ENCODE data around the gene ANKMY1.
"Not testable (repeated sequence)": the region's sequence is repeated elsewhere in the genome, so short reads cannot be mapped to it uniquely, and the experiment has no call there.

The ANKMY1 gene

DNA sequence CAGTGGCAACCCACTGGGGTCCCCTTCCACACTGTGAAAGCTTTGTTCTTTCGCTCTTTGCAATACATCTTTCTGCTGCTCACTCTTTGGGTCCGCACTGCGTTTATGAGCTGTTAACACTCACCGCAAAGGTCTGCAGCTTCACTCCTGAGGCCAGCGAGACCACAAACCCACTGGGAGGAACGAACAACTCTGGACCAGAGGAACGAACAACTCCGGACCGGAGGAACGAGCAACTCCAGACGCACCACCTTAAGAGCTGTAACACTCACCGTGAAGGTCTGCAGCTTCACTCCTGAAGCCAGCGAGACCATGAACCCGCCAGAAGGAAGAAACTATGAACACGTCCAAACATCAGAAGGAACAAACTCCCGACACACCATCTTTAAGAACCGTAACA, 18.7 kb downstream of the ANKMY1 start:
- DNase-seq: not testable (repeated sequence)

DNA sequence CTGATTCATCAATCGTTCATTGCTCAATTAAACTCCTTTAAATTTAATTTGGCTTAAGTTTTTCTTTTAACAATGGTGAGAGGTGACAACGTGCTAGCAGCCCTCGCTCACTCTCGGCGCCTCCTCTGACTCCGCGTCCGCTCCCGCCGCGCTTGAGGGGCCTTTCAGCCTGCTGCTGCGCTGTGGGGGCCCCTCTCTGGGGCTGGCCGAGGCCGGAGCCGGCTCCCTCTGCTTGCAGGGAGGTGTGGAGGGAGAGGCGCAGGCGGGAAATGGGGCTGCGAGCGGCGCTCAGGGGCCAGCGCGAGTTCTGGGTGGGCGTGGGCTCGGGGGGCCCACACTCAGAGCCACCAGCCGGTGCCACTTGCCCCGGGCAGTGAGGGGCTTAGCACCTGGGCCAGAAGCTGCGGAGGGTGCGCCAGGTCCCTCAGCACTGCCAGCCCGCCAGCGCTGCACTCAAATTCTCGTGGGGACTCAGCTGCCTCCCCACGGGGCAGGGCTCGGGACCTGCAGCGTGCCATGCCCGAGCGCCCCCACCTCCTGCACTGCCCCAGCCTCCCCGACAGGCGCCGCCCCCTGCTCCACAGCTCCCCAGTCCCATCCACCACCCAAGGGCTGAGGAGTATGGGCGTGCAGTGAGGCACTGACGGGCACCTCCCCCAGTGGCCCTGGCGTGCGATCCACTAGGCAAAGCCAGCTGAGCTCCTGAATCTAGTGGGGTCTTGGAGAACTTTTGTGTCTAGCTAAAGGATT, 19.6 kb downstream of the ANKMY1 start:
- DNase-seq: no peak

DNA sequence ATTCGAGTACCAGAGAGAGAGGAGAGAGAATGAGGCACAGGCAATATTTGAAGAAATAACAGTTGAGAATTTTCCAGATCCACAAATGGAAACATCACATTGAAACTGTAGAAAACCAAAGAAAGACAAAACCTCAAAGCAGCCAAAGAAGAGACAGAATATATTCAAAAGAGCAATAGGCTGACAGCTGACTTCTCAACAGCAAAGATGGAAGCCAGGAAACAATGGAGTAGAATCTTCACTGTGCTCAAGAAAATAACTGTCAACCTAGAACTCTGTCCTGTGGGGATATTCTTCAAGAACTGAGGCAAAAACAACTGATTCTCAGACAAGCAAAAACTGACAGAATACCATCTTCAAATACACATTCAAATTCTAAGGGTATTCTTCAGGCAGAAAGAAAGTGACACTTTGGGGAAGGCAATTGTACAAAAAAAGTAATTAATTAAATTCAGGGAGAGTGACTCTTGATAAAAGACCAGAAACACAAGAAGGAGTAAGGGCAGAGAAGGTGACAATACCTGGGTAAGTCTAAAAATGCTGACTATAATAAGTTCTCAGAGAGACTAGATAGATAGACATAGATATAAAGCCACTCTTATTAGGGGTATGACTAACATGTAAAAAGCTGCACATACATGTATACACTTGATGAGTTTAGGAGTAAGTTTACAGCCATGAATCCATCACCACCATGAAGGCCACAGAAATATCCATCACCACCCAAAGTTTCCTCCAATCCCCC, 25.6 kb downstream of the ANKMY1 start:
- no peak for DNase-seq

DNA sequence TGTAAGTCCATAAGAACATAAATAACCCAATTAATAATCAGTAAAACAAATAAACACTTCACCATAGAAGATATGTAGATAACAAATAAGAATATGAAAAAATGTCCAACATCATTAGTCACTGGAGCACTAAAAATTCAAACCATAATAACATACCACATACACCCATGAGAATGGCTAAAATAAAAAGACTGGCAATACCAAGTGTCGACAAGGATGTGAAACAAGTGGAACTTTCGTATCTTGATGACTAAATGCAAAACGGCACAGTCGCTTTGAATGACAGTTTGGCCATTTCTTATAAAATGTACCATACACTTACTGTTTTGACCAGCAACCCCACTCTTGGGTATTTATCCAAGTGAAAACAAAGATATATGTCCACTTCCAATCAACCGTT, 26.8 kb downstream of the ANKMY1 start:
- DNase-seq: no peak

DNA sequence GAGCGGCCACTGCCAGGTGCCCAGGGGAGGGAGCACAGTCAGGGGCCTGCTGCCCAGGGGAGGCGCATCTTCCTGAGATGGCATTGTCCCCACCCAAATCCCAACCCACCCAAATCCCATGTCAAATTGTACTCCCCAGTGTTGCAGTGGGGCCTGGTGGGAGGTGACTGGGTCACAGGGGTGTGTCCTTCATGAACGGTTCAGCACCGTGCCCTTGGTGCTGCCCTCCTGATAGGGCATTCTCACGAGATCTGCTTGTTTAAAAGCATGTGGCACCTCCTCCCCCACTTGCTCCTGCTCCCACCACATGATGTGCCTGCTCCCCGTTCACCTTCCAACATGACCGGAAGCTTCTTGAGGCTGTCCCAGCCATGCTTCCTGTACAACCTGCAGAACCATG, 27.6 kb downstream of the ANKMY1 start:
- DNase-seq: no peak

DNA sequence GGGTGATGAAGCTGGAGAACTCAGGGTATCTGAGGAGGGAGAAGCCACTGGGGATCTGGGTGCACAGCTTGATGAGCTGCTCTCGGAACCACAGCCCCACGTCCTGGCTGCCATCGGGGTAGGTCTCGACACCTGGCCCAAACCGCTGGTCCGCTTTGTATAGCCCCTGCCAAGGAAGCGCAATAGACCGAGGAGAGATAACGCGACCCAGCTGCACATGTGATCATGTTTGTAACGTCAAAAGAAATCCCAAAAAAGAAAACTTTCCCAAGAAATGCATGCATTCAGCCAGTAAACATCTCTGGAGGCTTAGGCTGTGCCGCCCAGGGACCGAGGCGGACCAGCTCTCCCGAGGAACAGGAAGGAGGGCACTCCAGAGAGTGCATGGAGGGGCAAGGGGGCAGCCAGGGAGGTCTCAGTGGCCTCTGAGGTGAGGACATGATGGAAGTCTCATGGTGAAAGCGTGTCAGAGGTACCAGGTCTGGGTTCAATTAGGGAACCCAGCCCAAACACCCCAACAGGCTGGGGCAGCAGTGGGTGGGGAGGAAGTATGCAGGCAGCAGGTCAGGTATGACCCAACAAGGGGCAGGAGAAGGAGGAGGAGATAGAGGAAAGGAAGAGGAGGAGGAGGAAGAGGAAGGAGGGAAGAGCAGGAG, 28.3 kb downstream of the ANKMY1 start:
- DNase-seq: no peak

DNA sequence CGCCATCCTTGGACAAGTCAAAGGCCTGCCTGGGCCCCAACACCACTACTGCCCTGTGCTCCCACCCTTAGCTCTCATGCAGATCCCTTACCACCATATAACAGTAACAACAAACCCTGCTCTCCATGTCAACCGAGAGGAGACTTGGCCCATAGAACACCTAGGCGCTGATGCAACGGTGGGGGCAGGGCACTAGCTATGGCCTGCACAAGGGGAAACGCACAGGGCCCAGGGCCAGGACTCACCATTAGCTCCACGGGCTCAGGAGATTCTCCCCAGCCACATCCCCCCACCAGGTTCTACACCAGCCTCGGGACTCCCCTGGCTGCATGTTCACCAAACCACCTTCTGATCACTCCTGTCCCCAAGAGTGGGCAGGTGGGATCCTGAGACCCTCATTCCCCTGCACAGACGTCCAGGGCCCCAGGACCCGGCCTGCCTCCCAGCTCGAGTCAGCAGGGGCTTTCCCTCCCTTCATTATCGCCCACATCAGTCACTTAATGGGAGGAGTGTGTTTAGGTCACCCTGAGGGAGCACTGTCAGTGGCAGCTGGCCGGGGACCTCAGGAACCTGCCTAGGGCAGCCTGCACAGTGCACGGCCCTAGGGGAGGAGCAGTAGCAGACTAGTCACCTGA, 29.3 kb downstream of the ANKMY1 start:
- DNase-seq: no peak

DNA sequence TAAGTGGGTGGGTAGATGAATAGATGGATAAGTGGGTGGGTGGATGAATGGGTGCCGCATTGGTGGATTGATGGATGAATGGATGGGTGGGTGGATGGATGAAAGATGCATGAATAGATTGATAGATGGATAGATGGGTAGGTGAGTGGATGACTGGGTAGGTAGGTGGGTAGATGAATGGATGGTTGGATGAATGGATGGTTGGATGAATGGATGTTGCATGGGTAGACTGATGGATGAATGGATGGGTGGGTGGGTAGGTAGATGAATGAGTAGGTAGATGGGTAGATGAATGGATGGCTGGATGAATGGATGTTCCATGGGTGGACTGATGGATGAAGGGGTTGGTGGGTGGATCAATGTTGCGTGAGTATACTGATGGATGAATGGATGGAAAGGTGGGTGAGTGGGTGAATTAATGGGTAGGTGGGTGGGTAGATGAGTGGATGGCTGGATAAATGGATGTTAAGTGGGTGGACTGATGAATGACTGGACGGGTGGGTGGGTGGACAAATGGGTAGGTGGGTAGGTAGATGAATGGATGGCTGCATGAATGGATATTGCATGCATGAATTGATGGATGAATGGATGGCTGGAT, 30.5 kb downstream of the ANKMY1 start:
- no peak for DNase-seq

DNA sequence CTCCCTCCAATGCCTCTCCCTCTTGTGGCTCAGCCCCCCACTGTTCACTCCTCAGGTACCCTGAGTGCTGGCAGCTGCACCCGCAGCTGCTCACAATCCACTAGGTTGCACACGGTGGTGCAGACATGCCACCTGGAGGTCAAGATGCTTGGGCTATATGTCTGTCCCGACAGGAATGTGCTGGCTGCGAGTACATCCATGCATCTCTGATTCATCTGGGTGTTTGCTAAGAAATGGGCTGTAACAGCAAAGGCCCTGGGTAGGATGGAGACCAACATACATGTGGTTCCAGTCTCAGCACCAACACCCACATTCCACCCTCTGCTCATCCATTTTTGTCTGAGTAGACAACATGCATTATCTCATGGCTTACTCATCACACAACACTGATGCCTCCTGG, 31.3 kb downstream of the ANKMY1 start:
- DNase-seq: no peak

DNA sequence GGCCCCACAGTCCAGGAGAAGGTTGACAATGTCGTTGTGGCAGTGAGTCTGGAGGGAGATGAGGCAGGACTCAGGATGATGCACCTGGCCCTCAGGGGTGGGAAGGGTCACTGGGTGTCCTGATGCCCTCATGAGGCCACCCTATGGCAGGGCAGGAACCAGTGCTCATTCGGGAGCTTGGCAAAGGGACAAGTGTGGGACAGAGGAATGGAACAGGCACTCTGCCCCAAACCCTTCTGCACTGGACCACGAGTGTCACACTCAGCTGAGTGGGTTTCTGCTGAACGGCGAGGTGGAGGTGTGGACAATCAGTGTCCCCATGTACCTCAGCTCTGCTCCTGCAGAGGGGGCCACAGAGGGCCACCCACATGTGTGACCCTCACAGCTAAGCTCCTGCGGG, 32.0 kb downstream of the ANKMY1 start:
- DNase-seq: no peak

DNA sequence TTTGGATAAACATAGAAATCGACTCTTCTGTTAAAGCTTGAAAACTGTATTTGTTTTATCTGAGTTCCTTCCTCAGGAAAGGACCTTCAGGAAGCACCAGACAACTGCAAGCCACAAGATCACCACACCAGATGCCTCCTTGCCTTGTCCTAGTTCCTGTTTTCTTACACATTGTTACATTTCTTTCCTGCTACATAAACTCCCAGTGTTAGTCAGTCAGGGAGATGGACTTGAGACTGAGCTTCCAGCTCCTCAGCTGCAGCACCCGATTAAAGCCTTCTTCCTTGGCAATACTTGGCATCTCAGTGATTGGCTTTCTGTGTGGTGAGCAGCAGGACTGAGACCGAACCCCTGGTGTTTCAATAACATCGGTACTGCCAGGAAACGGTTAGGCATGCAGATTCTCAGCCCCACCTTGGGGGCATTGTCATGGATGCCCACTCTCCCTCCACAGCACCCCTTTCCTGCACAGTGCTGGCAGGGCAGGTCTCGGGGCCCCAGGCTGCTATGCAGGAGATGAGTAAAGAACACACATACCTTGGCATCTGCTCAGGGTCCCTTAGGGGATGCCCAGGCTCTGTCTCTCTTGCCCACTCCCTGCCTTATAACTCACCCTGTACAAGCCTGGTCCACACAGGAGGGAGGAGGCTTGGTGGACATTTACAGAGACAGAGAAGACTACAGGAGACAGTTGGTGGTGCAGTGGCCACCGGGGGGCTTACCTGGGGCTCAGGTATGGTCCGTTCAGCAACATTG, 32.6 kb downstream of the ANKMY1 start:
- DNase-seq: no peak

DNA sequence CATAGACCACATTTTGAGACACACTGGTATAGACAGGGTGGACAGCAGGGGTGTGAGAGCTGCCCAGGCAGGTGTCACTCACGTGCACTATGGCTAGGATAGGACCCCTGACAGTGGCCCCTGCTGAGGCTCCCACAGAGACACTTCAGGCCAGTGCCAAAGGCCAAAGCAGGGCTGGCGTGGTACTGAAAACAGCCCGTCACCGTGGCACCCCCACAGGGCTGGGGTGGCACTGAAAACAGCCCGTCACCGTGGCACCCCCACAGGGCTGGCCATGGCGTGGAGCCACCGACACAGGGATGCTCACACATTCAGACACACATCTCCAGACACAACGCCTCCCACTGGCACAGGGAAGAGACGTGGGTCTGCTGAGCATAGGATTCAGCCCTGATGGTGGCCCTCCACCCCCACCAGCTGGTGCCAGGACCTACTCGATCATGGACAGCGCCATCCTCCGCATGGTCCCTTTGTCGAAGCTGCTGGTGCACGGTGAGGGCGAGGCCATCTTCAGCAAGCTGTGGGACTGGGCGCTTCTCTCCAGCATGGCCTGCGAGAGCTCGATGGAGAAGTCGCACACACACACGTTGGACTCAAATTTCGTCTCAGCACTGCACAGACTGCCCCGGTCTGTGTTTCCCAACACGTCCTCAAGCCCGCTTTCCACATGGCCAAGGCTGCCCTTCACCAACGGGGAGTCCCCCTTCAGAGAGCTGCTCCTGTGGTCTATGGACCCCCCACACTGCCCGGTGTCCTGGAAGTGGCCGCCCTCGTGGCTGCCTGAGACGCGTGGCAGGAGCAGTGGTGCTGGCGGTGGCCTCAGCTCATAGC, 34.1 kb downstream of the ANKMY1 start:
- DNase-seq: no peak

DNA sequence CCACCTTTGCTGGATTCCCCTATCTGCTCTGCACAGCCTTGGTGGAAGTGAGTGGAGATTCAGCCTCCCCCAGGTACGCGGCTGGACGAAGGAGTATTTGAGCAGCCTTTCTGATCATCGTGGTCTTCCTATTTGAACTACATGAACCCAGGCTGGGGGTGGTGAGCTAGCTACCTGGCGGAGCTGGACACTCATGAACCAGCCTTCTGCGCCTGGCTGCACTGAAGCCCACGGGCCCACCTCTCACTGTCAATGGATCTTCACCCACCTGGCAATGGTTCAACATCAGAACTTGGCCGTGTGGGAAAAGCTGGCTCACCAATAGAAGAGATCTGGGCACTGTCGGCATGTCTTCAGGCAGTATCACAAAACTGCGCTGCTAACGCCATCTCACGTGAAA, 35.4 kb downstream of the ANKMY1 start:
- no peak for DNase-seq

DNA sequence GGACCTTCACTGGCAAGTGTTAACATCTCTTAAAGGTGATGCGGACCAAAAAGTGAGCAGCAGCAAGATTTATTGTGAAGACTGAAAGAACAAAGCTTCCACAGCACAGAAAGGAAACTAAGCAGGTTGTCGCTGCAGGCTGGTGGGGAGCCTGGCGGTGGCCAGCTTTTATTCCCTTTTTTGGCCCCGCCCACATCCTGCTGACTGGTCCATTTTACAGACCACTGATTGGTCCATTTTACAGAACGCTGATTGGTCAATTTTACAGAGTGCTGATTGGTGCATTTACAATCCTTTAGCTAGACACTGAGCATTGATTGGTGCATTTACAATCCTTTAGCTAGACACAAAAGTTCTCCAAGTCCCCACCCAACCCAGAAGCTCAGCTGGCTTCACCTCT, 35.9 kb downstream of the ANKMY1 start:
- DNase-seq: not testable (repeated sequence)

DNA sequence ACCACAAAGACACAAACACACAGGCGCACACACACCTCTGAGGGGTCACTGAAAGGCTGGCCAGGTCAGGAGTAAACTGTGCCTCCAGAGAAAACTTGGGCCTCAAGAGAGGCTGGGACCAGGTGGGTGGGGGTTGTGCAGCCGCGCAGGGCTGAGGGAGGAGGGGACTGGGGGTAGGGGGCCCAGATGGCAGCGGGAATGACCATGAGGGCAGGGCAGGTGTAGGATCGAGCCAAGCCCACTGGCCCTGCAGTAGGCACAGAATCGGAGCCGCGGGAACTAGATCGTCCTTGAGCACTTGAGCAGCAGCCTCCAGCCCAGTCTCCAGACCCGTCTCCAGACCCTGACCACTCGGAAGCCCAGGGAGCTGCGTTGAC, 36.8 kb downstream of the ANKMY1 start:
- no peak for DNase-seq

DNA sequence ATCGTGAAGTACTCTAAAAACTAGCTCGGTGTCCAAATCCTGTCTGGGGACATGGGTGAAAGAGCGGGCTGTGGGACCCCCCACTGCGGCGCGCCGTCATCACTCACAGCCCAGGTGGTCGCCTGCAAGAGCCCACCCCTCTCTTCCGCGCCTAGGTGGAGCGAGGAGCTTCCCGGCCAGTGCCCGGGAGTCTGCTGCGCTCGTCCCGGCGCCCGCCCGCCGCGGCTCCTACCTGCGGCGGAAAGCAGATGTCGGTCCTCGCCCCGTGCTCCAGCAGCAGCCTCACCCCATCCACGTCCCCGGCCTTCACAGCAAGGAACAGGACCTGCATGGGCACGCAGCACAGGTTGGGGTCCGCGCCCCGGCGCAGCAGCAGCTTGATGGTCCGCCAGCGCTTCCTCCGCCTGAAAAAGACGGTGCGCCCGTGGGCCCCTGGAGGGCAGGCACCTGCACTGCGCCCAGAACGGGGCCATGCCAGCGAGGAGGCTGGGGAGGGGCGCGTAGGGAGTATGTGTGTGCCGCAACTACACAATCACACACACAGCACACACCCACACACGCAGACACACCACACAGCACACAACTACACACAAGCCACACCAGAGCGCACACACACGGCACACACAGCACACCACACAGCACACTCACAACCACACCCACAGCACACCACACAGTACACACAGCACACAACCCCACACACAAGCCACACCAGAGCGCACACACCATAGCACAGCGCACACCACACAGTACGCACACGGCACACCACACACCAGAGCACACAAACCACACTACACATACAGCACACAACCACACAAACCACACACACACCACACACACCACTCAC, 37.4 kb downstream of the ANKMY1 start:
- DNase-seq: no peak

DNA sequence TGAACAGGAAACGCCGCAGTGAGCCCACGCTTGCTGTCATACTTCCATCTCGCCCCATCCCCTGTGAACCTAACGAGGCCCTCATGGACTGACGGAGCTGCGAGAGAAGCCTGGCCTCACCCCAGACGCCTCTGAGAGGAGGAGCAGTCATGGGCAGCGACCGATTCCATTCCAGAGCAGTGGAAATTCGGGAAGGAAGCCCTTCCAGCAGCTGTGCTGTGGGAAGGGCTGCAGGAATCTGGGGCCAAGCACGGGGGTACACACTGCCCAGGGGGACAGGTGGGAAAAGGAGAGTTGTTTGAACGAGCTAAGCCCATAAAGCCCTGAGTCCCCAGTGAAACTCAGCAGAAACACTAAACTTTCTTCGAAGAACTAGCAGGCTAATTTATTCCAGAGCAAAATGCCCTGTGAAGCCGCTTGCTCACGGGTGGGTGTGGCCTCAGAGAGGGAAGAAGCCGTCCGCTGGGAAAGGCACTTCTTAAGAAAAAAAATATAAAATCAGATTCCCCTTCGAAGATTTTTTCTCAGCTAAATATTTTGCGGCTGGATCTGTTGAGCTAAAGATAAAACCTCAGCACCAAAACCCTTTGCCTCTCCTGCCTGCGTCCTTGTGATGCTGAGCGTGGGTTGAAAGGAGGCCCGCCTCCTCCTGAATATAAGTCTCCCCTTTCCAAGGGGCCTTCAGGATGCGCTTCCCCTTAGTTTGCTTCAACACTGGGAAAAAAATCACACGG, 38.2 kb downstream of the ANKMY1 start:
- no peak for DNase-seq

DNA sequence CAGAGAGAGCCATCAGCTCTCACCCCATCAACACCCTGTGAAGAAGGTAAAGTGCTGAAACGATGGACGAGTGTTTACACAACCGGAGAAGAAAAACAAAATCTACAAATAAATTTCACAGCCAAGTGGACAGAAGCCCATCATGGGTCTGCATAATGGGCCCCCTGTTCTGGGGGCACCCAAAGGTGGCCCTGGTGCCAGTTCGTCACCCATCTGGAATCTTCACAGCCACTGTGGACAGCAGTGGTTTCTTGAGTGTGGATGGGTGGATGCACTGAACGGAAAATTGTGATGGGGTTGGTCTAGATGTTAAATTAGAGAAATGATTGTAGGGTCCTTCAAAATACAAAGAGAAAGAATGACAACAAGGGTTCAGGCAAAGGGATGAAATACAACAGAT, 38.8 kb downstream of the ANKMY1 start:
- DNase-seq: no peak

DNA sequence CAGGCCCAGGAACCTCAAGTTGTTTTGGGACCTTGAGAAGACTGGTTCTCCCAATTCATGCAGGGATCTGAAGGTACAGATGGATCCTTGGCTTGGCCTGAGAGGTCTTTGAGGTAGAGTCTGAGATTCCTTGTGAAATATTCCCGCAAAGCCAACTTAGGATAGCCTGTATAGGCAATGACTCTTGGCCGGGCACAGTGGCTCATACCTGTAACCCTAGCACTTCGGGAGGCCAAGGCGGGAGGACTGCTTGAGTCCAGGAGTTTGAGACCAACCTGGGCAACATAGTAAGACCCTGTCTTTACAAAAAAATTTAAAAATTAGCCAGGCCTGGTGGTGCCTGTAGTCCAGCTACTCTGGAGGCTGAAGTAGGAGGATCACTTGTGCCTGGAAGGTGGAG, 40.4 kb downstream of the ANKMY1 start:
- DNase-seq: no peak

DNA sequence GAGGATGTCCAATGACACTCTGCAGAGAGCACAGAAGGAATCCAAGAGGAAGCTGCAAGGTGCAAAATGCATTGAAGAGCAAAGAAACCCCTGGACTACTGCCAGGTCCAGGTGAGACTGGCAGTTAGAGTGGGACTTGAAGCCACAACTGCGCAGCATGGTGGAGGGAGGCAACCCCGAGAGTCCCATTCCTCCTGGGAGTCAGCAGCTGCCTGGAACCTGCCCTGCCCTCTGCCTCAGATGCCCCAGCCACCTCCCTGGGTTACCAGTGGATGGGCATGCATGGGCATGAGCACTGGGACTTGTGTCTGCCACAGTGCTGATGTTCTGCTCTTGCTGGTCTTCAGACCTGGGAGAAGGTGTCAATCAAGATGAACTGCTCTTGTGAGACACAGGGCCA, 43.2 kb downstream of the ANKMY1 start:
- no peak for DNase-seq
